ENCODE measurements around the gene TLR5.
A peak's percentile ranks its signal among the peaks of the same experiment; 100 is the strongest.
"Not testable (repeated sequence)": the region's sequence is repeated elsewhere in the genome, so short reads cannot be mapped to it uniquely, and the experiment has no call there.

Gene TLR5, protein sequence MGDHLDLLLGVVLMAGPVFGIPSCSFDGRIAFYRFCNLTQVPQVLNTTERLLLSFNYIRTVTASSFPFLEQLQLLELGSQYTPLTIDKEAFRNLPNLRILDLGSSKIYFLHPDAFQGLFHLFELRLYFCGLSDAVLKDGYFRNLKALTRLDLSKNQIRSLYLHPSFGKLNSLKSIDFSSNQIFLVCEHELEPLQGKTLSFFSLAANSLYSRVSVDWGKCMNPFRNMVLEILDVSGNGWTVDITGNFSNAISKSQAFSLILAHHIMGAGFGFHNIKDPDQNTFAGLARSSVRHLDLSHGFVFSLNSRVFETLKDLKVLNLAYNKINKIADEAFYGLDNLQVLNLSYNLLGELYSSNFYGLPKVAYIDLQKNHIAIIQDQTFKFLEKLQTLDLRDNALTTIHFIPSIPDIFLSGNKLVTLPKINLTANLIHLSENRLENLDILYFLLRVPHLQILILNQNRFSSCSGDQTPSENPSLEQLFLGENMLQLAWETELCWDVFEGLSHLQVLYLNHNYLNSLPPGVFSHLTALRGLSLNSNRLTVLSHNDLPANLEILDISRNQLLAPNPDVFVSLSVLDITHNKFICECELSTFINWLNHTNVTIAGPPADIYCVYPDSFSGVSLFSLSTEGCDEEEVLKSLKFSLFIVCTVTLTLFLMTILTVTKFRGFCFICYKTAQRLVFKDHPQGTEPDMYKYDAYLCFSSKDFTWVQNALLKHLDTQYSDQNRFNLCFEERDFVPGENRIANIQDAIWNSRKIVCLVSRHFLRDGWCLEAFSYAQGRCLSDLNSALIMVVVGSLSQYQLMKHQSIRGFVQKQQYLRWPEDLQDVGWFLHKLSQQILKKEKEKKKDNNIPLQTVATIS

DNA sequence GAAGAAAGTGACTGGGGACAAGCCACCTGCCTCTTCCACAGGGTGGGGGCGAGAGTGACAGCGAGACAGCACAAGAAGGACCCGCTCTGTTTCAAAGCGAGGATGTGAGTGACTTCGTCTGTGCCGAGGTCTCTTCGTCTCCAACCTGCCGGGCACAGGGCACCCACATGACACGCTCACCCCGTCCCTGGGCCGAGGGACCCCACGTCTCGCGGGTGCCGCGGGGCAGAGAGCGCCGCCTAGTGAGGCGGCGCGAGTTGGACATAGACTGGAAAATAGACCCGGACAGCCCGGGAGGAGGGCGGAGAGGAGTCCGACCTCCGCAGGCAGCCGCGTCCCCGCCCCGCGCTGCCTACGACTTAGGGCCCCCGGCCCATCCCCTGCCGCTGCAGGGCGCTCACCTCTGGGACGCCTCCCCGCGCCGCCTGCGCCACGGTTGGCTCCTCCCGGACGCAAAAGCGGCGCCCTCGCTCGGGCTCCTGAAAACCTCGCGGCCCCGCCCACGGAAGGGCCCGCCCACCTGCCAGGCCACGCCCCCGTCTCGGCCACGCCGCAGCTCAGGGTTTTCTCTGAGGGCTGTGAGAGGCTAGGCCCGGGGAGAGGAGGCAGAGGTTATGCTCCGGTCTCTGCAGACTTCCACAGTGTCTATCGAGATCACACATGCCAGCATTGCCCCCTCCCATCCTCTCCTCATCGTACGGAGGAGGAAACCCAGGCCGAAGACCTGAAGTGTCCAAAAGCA, at the start of gene TLR5:
TLR5 (minus strand) TSS at position 454 of the 742 bp plus-strand sequence. CDS start 30,217 bp downstream, outside the sequence.
- DNase-seq (ENCODE audit: low spot score): peak; percentile 67

DNA sequence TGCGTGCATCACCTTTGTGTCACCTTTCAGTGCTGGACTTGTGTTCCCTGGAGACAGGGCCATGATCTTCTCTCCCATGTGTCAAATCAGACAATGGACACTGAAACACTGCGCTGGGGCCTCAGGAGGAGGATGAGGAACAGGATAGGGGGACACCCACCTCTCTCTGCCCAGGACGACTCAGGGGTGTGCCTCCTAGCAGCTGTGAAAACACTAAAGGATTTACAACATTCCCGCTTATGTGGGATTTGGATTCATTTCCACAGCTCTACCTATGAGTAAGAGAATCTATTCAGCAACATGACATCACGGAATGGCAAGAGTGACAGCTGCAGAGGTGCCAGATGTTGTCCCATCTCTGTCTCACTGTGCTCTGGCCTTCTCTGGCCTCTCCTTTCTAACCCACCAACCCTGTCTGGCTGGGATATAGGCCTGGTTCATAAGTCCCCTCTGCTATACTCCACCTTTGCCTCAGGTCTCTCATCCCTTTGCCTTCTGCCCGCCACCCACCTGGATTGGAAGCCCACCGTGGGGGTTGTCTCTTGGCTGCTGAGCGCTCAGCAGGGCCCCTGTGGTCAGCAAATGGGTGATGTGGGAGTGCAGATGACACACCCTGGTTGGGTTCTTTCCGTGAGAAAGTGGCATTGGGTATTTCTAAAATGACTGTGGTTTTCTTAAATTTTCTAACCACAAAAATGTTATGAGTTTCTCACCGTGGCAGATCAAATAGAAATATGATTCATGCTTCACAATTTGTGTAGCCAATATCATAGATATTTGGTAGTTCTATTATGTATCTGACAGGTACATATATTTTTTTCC, 47.1 kb upstream of the TLR5 start:
- no peak for DNase-seq (ENCODE audit: low spot score)

DNA sequence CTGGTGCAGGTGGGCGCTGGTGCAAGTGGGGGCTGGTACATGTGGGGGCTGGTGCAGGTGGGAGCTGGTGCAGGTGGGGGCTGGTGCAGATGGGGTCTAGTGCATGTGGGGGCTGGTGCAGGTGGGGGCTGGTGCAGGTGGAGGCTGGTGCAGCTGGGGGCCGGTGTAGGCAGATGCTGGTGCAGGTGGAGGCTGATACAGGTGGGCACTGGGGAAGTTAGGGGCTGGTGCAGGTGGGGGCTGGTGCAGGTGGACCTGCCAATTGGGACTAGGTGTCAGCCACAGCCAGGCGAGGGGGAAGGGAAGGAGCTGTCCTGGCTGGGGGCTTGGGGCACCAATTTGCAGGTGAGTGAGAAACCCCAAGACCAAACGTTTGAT, 46.5 kb upstream of the TLR5 start:
- DNase-seq (ENCODE audit: low spot score): no peak

DNA sequence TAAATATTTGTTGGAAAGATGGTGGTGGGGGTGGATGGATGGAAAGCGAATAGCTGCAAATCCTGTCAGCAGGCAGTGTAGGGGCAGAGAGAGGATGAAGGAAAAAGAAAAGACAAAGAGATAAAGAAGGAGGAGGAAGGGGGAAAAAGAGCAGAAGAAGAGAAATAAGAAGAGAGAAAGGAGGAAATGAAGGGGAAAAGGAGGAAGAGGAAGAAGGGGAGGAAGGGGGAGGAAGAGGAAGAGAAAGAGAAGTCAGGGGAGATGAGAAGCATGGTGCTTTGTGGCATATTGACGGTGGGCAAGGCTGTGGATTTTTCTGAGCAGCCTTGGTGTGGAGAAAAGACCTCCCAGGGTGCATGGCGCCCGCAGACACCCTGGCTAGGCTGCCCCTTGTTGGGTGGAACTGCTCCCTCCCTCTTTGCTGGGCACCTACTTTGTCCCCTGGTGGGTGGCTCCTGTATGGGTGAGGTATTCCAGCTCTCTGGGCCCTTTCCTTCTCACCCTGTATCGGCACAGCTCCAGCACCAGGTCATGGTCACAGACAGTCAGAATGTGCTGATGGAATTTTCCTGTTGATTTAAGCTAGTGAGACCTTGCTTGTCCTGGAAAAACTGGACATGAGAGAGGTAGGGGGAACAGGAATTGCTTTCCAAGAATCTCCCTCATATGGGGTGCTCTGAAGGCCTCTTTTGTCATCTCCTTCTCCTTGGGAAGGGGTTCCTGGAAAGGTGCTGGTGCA, 45.7 kb upstream of the TLR5 start:
- no peak for DNase-seq (ENCODE audit: low spot score)

DNA sequence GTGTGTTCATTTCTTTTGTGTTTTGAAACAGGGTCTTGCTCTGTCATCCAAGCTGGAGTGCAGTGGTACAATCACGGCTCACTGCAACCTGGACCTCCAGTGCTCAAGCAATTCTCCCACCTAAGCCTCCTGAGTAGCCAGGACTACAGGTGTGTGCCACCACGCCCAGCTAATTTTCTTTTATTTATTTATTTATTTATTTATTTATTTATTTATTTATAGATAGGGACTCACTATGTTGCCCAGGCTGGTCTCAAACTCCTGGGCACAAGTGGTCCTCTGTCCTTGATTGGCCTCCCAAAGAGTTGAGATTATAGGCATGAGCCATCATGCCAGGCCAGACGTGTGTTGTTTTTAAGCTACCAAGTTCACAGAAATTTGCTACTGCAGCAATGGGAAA, 43.8 kb upstream of the TLR5 start:
- no peak for DNase-seq (ENCODE audit: low spot score)

DNA sequence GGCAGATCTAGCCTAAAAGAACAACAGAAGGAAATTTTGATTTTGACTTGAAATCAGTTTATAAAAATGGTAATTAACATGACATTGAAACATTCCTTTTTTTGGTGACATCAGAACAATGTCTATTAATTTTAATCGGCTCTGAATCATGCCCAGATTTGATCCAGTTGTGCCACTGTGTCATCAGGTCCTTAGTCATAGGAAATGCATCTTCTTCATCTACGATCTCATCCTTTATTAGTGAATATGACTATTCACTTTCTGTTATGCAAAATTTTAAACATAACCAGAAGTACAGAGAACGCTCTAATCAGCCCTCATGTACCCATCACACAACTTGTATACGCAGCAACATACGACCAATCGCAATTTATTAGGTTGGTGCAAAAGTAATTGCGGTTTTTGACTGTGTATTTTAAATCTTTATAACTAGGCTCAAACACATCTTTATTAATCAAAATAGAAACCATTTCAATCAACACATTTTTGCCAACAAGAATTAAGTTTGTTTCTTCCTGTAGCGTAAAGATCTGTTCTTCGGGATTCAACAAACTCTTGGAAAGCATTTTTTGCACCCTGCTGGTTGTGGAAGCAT, 40.3 kb upstream of the TLR5 start:
- no peak for DNase-seq (ENCODE audit: low spot score)

DNA sequence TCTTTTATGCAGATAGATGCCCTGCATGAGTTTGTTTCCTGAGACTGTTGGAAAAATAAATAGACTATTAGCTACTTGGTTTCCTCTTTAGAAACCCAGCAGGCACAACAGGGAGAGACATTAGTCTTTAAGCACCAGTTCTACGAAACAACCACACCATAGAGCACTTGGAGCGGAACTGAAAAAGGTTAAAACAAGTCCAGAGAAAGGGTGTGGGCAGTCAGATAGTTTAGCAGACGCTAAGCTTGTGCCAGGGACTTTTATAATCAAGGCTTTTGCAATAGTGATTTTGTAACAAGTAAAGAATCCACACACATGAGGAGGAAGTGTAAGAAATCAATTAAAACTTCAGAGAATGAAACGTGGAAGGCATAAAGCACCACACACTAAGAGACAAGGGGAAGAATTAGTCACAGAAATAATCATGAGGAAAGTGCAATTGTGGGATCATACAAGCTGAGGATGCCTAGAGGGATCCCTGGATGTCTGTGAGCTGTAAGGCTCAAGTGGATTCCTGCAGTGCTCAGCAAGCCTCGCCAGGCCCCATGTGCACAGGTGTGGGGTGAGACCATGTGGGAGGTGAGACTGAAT, 37.8 kb upstream of the TLR5 start:
- DNase-seq (ENCODE audit: low spot score): no peak

DNA sequence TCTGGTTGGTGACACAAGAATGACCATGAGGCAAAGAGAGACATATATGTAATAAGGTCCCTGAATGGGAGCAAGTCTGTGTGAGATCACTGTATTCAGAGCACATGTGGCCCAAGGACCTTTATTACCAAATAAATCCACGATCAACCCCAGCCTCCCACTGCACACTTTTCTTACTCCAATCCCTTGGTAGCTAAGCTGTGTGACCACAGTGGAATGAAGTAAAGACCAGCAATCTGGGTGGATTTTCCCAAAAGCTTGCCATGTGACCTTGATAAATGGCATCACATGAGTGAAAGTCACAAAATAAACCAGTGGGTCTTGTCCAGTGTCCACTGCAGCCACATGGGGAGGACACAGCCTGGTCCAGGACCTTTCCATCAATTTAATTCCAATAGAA, 36.7 kb upstream of the TLR5 start:
- no peak for DNase-seq (ENCODE audit: low spot score)

DNA sequence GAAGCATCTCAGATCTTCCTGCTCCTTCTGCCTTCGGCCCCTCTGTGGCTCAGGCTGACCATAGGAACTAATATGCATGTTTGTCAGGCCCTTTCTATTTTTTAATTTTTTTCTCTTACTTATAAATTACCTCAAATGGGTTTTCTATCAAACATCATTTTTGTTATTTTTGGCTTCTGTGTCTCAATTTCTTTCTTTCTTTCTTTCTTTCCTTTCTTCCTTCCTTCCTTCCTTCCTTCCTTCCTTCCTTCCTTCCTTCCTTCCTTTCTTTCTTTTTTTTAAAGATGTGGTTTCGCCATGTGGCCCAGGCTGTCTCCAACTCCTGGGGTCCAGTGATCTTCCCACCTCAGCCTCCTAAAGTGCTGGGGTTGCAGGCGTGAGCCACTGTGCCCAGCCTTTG, 36.2 kb upstream of the TLR5 start:
- no peak for DNase-seq (ENCODE audit: low spot score)

DNA sequence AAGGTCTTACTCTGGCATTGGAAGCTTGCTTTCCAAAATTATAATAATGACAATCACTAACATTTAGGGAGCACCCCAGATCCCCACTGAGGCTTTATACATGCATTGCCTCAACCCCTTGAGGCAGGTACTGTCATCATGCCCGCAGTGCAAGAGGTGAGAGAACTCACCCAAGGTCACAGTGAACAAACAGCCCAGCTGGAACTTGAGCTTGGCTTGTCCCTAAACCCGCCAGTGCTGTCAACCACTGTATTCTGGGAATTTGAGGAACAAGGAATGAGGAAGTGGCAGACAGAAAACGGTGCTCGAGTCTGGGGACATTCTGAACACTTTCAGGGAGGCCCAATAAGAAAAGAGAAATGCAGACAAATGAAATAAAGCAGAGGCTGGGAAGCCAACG, 34.6 kb upstream of the TLR5 start:
- DNase-seq (ENCODE audit: low spot score): no peak

DNA sequence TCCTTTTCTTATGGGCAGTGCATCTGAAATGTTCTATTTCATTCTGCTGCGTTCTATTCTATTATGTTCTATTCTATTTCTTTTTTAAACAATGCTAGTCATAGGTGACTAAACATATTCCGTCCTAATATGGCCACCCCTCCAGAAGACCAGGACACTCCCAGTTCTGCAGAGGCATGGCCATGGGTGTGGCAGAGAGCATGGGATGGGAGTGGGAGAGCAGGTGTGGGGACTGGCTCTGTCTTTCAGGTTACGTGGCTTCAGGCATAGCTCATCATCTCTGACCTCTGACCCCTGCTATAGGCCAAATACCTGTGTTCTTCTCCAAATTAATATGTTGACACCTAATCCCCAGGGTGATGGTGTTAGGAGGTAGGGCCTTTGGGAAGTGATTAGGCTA, 33.4 kb upstream of the TLR5 start:
- no peak for DNase-seq (ENCODE audit: low spot score)

DNA sequence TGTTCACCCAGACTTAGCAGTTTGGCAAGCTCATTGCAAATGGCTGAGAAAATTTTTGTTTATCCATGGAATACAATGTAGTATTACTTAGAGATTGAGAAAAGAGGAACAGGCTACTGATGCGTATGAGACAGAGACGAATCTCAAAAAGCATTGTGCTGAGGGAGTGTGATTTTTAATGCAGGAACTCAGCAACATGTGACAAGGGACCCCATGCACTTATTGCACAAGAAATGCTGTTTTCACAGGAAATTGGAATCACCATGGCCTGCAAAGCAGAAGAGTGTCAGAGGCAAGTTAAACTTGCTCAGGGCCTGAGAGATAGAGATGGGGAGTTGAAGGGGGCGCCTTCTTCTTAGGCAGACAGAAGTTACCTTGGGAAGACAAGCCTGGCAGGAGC, 32.6 kb upstream of the TLR5 start:
- no peak for DNase-seq (ENCODE audit: low spot score)

DNA sequence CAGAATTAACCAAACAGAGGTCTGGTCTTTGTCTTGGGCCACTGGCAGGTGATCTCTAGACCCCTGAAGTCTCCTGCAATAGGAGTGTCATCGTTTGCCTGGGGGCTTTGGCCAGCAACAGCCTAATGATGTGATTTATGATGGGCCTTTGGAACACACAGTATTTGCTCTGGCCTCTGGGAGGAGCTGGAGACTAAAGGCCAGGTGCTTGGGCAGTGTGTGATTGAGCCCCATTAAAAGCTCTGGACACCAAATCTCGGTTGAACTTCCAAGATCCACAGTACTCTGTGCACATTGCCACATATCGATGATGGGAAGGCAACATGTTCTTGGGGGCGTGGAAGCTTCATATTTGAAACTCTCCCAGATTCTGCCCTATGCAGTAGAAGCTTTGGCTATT, 32.0 kb upstream of the TLR5 start:
- DNase-seq (ENCODE audit: low spot score): no peak

DNA sequence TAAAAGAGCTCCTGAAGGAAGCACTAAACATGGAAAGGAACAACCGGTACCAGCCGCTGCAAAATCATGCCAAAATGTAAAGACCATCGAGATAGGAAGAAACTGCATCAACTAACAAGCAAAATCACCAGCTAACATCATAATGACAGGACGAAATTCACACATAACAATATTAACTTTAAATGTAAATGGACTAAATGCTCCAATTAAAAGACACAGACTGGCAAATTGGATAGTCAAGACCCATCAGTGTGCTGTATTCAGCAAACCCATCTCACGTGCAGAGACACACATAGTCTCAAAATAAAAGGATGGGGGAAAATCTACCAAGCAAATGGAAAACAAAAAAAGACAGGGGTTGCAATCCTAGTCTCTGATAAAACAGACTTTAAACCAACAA, 26.4 kb upstream of the TLR5 start:
- not testable (repeated sequence) for DNase-seq (ENCODE audit: low spot score)

DNA sequence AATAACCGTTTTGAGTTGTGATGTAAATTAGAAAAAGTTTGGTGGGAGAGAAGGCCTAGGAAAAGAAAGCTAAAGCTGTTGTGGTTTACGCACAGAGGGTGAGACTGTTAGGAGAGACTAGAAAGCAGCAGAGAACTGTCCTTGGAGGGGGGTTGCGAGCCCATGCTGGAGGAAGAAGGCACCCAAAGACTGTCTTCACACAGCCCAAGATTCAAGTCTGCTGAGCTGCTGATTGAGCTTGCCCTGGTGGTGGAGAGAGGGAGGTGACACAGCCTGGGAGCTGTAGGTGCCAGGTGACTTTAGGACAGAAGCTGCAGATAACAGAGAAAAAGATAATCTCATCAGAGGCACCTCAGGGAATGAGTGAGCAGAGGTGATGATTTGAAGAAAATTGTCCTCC, 18.3 kb upstream of the TLR5 start:
- DNase-seq (ENCODE audit: low spot score): no peak

DNA sequence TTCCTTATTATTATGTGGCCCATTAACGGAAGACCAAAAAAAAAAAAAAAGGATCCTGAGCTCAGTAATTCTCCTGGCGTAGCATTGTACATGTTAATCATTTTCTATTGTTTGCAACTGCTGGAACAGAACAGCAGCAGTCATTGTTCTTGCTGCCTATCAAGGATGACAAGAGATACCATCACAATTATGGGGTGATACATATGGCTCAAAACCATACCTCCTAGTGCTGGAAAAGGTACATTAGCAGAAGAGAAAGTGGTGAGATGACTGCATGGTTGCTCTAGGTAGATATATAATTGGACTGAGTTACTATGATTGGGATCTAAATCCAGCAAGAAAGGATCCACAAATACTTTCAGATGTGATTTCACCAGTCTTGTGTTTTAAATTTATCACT, 13.3 kb upstream of the TLR5 start:
- no peak for DNase-seq (ENCODE audit: low spot score)

DNA sequence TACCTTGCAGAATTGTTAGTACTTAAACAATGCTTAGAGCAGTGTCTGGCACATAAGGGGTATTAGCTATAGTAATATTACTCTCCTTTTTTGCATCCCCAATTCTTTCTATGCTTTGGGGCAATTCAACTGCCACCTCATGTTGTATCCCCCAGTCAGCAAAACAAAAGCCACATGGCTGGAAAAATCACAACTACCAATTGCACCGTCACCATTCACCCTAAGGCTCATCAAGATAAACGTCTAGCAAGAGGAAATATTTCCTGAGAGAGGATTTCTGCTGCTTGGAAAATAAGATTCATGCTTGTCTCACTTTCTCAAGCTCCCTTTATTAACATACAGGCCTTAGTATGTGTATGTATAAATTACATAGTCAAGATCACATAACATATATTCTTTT, 12.1 kb upstream of the TLR5 start:
- DNase-seq (ENCODE audit: low spot score): no peak

DNA sequence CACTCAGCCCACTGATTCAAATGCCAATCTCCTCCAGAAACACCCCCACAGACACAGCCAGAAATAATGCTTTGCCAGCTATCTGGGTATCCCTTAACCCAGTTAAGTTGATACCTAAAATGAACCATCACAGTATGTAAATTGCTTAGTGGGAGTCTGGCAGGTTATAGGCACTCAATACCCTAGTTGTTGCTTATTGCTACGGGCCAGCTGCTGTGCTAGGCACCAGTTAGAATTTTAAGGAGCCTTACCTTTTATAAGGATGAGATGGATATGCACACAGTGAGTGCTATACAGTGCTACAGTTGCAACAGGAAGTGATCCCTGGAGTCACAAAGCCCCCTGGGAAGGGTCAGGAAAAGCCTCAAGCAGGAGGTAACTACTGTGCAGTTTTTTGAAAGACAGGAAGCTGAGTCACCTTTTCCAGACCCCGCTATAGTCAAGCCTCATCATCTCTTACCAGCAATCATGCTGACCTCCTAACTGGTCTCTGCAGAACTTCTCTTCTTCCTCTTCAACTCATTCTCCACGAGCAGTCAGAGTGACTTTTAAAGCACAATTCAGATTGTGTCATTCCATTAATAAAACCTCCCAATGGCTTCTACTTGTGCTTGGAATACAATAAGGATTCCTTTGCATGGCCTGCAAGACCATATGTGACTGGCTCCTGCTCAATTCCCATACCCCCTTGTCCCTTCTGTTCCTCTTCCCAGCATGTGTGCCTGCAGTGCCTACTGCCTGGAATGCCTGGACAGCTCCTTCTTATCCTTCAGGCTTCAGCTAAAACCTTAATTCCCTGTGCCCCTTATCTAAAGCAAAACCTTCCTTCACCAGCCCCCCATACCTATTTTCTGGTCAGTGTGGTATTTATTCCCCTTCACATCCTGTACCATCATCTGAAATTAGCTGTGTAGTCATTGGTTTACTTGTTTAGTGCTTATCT, 10.4 kb upstream of the TLR5 start:
- no peak for DNase-seq (ENCODE audit: low spot score)

DNA sequence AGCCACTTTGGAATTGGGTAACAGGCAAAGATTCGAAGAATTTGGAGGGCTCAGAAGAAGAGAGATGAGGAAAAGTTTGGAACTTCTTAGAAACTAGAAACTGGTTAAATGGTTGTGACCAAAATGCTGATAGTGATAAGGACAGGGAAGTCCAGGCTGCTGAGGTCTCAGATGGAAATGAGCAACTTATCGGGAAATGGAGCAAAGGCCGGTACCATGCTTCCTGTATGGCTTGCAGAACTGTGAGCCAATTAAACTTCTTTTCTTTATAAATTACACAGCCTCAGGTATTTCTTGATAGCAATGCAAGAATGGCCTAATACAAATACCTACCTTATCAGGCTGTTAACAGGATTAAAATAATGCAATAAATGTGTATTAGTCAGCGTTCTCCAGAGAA, 9.4 kb upstream of the TLR5 start:
- DNase-seq (ENCODE audit: low spot score): no peak
